Fibroblast of the conjunctiva (primary cell): ENCODE results near the gene PRLHR.

Experiments used
- DNase-seq: peaks from one replicate; pipeline ENCODE4 v3.0.0-alpha.2; 2010; ENCODE audit warnings: low read depth

Gene PRLHR

GRCh38 chr10:118587881-118588651, 7.4 kb downstream of the PRLHR start:
- no peak for DNase-seq

GRCh38 chr10:118586911-118587310, 8.5 kb downstream of the PRLHR start:
- no peak for DNase-seq

GRCh38 chr10:118585794-118586193, 9.7 kb downstream of the PRLHR start:
- DNase-seq: no peak

GRCh38 chr10:118585234-118585633, 10.2 kb downstream of the PRLHR start:
- DNase-seq: no peak

GRCh38 chr10:118584181-118584954, 11.1 kb downstream of the PRLHR start:
- peak; percentile 52 for DNase-seq

- no peak for DNase-seq
Observed at GRCh38 chr10:118583611-118584010, 11.8 kb downstream of the PRLHR start.

GRCh38 chr10:118582511-118582910, 12.9 kb downstream of the PRLHR start:
- DNase-seq: no peak

GRCh38 chr10:118581340-118581739, 14.1 kb downstream of the PRLHR start:
- DNase-seq: no peak

- DNase-seq: no peak
Observed at GRCh38 chr10:118580702-118581101, 14.7 kb downstream of the PRLHR start.

GRCh38 chr10:118573512-118573911, 21.9 kb downstream of the PRLHR start:
- DNase-seq: no peak

GRCh38 chr10:118572256-118573041, 23.0 kb downstream of the PRLHR start:
- no peak for DNase-seq

GRCh38 chr10:118571123-118571522, 24.3 kb downstream of the PRLHR start:
- DNase-seq: peak; percentile 68

GRCh38 chr10:118570591-118570990, 24.9 kb downstream of the PRLHR start:
- no peak for DNase-seq

GRCh38 chr10:118569882-118570252, 25.6 kb downstream of the PRLHR start:
- DNase-seq: no peak

GRCh38 chr10:118569241-118569881, 26.1 kb downstream of the PRLHR start:
- no peak for DNase-seq

- DNase-seq: peak; percentile 61
Observed at GRCh38 chr10:118568327-118568848, 27.1 kb downstream of the PRLHR start.

- DNase-seq: no peak
Observed at GRCh38 chr10:118567701-118568248, 27.7 kb downstream of the PRLHR start.

GRCh38 chr10:118566911-118567310, 28.5 kb downstream of the PRLHR start:
- no peak for DNase-seq

- no peak for DNase-seq
Observed at GRCh38 chr10:118565301-118566075, 30.0 kb downstream of the PRLHR start.

GRCh38 chr10:118564652-118565051, 30.8 kb downstream of the PRLHR start:
- DNase-seq: no peak

GRCh38 chr10:118564114-118564513, 31.3 kb downstream of the PRLHR start:
- DNase-seq: no peak
